Endometrium (tissue), 2 donors: Measurements from ENCODE around the gene CXCL6.

Experiments used
- FAIRE-seq: peaks from 2 replicates; lab custom pipeline; 2012; peaks lifted over from hg19 to GRCh38; lab: Jason Lieb, UNC
- donor health status: control.
- donor health status: control.

Gene CXCL6

DNA sequence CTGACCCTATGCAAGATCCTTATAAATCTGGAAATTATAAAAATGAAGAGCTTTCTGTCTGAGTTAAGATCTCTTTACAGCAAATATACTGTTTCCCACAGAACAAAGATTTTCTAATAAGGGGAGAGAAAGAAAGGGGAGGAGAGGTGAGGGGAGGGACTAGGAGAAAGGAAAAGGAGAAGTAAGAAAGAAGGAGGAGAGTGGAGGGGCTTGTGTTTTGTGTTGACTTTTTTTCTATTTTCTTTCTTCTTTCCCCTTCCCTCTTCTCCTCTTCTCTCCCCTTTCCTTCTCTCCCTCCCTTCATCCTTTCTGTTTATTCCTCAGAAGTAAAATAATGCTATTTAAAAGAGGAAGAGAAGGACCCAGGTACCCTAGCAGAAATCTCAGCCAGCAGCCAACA lies 6.2 kb downstream of the CXCL6 start:
- no peak for FAIRE-seq

- no peak for FAIRE-seq
Observed at GRCh38 chr4:73843369-73843768, 6.9 kb downstream of the CXCL6 start.

- FAIRE-seq = no peak
Observed at GRCh38 chr4:73844345-73844744, 7.9 kb downstream of the CXCL6 start.

DNA sequence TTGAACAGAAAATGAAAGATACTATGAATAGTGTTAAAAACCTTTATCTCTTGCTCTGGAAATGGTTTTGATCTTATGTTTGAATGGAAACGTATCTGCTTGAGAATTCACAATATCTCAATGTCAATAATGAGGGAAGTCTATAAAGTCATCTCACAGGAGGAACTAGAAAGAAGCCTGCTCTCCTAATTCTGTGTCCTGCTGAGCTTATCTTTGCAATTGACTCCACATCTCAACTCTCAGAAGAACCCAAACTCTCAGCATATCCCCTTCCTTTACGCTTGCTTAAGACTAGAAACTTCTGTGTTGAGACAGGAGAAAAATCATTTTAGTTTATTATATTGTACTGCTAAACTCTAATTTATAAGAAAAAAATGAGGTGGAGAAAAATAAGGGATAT lies 8.3 kb downstream of the CXCL6 start:
- FAIRE-seq = no peak

DNA sequence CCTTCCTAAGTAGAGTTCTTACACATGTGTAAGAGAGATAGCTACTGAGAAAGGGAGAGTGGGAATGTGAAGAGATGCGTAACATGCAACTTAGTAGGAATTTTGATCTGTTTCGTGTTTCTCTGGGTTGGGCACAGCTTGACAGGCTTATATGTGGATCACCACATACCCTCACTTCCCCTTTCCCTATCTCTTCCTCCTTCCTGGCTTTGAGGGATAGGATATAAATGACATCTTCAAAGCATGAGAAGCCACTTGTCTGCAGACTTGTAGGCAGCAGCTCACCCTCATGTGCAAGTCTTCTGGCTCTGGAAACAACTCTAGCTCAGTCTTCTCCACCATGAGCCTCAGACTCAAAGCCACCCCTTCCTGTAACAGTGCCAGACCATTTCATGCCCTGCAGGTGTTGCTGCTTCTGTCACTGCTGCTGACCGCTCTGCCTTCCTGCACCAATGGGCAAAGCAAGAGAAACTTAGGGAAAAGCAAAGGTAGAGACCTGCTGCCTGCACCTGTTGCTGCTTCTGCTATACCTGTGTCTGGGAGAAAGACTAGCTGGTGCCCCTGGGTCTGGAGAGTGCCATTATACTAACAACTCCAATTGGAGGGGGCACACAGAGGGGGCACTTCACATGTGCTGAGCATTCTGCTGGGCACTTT lies 11.2 kb downstream of the CXCL6 start:
- FAIRE-seq = no peak

DNA sequence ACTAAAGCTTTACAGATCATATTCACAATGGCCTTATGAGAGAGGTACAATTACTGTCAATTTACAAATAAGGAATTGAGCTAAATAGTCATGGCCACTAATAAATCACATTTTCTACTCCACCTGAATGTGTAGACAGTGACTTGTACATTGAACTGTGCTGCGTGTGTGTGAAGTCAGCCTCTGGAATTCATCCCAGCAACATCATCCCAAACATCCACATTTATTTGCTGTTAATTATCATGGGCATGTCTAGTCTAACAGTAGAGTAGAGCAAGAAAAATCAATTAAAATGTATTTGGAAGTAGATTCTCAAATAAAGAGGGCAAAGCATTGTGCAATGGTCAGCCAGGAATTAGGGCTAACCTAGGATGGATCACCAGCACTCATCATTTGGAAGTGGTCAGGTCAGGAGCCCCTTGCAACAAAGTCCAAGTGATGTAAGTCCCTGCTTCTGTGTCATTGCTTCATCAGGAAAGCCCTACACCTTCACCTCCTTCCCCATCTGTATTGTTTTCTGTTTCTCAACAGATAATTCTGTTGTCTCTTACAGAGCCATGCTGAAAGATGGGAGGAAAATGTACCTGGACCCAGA lies 11.8 kb downstream of the CXCL6 start:
- FAIRE-seq = no peak

- no peak for FAIRE-seq
Observed at GRCh38 chr4:73850261-73850970, 13.9 kb downstream of the CXCL6 start.

DNA sequence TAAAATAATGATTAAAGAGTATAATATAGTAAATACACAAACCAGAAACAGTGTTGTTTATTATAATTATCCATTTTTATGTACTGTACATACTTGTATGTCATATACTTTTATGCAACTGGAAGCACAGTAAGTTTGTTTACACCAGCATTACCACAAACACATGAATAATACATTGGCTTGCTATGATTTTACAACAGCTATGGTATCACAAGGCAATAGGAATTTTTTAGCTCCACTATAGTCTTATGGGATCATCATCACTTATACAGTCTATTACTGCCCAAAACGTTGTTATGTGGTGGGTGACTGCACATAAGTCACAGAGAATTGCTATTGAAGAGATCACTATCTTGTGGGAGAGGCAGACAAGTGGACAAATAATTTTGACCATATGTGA lies 14.8 kb downstream of the CXCL6 start:
- FAIRE-seq = no peak

DNA sequence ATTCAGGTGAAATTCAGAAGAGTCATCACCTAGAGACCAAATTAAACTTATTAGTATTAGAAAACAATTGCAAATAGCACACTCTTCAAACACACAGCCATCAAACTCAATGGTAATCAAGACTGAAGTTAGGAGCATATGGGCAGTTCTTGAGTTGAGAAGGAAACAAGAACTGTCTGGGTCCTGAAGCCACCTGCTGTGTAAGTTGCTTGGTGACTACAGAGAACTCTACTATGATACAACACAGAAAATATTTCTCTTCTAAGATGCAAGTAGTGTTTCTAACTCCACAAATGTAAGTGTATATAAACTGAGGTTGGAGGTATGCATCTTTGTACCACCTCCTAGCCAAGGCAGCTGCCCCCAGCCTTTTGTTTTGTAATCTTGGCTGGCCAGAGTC lies 16.3 kb downstream of the CXCL6 start:
- no peak for FAIRE-seq

GRCh38 chr4:73853246-73853704 lies 16.8 kb downstream of the CXCL6 start, which contains the start of gene PF4V1:
PF4V1 (plus strand) TSS chr4:73853296; CDS start chr4:73853363, 67 bp downstream.
- no peak for FAIRE-seq

DNA sequence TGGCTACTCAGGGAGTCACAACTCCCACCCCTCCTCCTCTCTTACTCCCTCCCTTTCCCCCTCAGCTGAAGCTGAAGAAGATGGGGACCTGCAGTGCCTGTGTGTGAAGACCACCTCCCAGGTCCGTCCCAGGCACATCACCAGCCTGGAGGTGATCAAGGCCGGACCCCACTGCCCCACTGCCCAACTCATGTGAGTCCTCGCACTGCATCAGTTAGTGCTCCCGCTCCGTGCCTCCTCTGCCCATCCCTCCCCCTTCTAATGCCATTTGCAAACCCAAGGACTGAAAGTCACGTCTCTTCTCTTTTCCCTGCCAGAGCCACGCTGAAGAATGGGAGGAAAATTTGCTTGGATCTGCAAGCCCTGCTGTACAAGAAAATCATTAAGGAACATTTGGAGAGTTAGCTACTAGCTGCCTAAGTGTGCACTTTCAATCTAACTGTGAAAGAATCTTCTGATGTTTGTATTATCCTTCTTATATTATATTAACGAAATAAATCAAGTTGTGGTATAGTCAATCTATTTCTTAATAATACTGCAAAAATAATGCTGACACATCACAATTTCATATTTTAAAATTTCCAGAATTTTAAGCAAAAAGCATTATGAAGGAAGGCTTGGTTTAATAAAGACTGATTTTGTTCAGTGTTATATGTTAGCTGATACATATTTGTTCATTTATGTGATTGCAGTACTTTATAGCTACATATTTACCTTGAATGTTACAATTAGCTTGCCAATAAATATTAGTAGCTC lies 17.4 kb downstream of the CXCL6 start:
- no peak for FAIRE-seq

DNA sequence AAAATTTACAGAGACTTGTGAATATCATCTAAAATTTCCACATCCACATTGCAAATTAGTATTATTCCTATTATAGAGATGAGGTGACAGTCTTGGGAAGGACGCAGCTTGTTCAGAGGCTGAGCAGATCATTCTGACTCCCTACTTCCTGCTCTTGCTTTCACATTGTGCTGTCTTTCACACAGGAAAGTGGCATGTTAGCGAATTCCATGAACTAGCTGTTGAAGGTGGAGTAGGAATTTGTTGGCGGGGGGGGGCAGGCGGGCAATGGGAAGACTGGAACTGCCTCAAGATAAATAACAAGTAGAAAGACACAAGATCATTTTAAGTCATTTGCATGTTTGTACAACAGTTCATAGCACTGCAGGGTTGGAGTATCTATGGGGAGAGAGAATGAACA lies 18.9 kb downstream of the CXCL6 start:
- FAIRE-seq = no peak

GRCh38 chr4:73856518-73856917 lies 20.0 kb downstream of the CXCL6 start:
- FAIRE-seq = peak; percentile 4

GRCh38 chr4:73859614-73860088 lies 23.2 kb downstream of the CXCL6 start:
- FAIRE-seq = no peak

DNA sequence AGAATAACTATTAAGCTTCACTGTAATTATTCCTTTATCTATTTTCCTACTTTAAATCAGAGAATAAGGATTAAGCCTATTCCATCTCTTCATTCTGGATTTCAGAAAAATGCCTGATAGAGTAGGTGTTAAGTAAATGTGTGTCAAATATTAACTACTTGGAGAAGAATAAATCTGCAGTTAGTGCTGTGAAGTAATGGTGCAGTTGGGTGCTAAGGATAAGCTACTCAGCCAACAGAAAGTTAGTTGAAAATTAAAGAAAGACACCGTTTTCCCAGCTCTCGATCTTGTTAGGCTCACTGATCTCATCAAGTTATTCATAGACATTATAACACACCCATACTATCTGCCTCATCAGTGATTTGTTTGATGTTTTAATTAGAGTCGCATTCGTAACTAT lies 23.7 kb downstream of the CXCL6 start:
- FAIRE-seq = no peak

DNA sequence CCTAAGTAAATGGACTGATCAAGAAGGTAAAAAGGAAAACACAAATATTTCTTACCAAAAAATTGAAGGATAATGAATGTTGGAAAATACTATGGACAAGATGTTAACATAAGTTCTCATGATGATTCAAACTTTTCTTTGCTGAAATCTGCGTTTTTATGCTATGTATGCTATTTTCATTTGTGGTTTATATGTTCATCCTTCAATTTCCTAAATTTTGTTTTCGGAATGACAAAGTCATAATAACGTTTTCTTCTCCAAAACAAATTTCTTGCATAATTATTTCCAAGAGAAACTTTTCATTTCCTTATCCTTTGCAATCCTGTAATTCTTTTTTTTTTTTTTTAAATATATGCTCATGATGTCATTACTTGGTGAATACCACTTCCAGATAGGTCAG lies 24.4 kb downstream of the CXCL6 start:
- FAIRE-seq = no peak

DNA sequence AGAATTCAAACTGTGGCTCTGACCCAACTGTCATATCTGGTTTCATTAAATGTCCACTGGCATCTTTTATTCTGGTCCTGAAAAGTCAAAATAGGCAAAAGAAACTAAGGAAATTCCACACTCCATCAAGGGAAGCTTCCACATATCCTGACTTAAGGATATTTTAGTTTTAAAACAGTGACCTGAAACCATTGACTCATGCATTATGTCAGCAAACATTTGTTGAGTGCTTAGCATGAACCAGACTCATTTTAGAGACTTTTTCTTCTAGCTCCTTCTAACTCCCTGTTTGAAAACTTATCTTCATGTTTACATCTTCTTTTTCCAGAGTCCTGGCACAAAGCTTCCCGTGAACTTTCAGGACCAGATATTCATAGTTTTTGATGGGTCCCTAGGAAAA lies 25.8 kb downstream of the CXCL6 start:
- FAIRE-seq = no peak

GRCh38 chr4:73864365-73864764 lies 27.9 kb downstream of the CXCL6 start:
- no peak for FAIRE-seq

DNA sequence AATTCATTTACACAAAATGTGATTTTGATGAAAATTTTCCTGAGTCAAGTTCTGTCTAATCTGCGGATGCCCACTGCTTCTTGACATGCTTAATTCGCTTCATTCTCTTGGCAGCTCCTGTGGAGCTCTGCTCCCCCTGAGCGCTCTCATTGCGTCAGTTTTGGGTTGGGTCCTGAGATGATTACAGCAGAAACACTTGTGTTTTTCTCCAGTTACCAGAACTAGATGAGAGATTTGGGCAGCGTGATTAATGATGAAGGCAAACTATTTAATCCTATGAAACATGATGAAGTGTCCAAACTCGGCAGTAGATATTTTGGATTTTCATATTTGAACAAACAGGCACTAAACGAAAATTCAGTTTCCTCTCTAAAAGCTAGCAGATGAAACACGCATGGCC lies 28.5 kb downstream of the CXCL6 start:
- no peak for FAIRE-seq

DNA sequence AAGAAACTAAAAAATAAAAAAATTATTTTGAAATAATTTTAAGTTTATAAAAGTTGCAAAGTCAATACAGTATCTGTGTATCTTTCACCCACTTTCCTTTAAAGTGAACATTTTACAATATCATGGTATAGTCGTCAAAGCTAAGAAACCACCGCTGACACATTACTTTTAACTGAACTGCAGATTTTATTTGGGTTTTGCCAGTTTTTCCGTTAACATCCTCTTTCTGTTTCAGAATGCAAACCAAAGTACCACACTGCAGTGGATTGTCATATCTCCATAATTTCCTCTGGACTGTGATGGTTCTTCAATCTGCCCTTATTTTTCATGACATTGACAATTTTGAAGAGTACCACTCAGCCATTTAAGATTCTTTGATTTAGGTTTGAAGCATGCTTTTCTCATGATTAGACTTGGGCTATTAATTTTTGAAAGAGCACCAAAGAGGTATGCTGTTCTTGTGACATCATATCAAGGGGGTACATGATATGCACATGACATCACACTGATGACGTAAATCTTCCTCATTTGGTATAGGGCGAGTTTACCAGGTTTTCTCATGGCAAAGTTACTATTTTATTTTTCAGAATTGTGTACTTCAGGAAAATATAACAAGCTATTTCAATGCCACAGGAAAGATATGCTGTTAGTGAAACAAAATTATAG lies 29.1 kb downstream of the CXCL6 start:
- FAIRE-seq = peak; percentile 31

GRCh38 chr4:73866246-73866645 lies 29.8 kb downstream of the CXCL6 start:
- no peak for FAIRE-seq

DNA sequence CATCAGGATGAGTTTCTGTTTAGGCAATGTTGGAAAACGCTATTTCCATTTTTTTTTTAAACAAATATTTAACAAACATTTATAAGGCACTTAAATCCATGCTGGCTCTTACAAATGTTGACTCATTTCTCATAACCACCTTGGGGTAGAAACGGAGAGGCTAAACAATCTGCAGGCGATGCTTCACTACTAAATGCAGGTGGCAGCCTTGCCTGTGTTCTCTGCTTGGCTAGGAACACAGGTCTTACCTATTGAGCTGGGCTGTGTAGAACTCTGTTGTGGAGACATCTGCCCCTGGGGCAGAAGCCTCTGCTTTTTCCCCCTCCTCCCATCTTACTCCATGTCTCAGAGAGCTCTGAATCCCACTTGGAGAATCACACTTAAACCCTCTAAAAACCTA lies 31.3 kb downstream of the CXCL6 start:
- no peak for FAIRE-seq
